HepG2 (cell line): ENCODE measurements around the gene GABRG3.

Experiments used
- ARHGAP35 ChIP-seq: sonication (generic); formaldehyde crosslinking; IDR thresholded peaks from 2 replicates; pipeline ENCODE4 v1.9.0; 2022; ENCODE audit warnings: mild to moderate bottlenecking, inconsistent platforms, moderate library complexity, missing genetic modification reagents, borderline replicate concordance
- EZH2 ChIP-seq: conservative IDR thresholded peaks from 2 replicates; pipeline ENCODE4 v1.6.1; 2012; ENCODE audit warnings: mild to moderate bottlenecking, low read depth, low read length, moderate library complexity
- HNF4A ChIP-seq: sonication (generic); formaldehyde crosslinking; IDR thresholded peaks from 2 replicates; pipeline ENCODE4 v1.4.0; 2020; ENCODE audit warnings: missing genetic modification reagents
- RAD21 ChIP-seq: fragments of 450-650 bp; formaldehyde crosslinking; IDR thresholded peaks from 2 replicates; pipeline ENCODE4 v1.5.0; 2020; ENCODE audit warnings: mild to moderate bottlenecking
- TBP ChIP-seq: sonication (generic); formaldehyde crosslinking; IDR thresholded peaks from 2 replicates; pipeline ENCODE4 v1.5.0; 2020; ENCODE audit warnings: missing genetic modification reagents
- ZNF256 ChIP-seq: sonication (generic); formaldehyde crosslinking; conservative IDR thresholded peaks from 2 replicates; pipeline ENCODE4 v1.4.0; 2020; ENCODE audit warnings: missing genetic modification reagents
- ZNF33A ChIP-seq: sonication (generic); formaldehyde crosslinking; IDR thresholded peaks from 2 replicates; pipeline ENCODE4 v1.5.1; 2020; ENCODE audit warnings: missing genetic modification reagents, mild to moderate bottlenecking, moderate library complexity, borderline replicate concordance
- ZNF354B ChIP-seq: sonication (generic); formaldehyde crosslinking; IDR thresholded peaks from 2 replicates; pipeline ENCODE4 v1.8.0; 2022; ENCODE audit warnings: mild to moderate bottlenecking, missing genetic modification reagents
- TF ChIP-seq, protein P1 (sequence below): sonication (generic); formaldehyde crosslinking; IDR thresholded peaks from 2 replicates; pipeline ENCODE4 v1.5.0; 2020; ENCODE audit warnings: mild to moderate bottlenecking, missing genetic modification reagents, moderate library complexity
- TF ChIP-seq, protein P2 (sequence below): sonication (generic); formaldehyde crosslinking; IDR thresholded peaks from 2 replicates; pipeline ENCODE4 v1.5.1; 2020; ENCODE audit warnings: missing genetic modification reagents, mild to moderate bottlenecking, borderline replicate concordance

DNA sequence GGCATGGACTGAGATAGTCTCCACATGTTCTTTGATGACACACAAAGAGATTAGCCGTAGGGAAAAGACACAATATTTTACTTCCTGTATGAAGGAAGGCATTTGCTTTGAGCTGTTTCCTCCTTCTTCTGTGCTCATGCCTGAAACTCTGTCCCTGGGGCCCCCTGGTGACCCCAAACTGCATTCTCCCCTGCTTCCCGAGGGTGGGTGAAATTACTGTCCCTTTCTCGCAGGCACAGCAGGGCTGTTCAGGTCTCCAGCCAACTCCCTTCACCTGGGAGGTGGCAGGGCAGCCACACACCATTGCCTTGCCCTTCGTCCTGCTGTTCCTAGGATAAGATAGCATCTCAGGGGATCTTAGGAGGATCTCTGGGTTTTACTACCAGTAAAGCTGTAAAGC lies 79.2 kb downstream of the GABRG3 start:
- TF ChIP-seq ZNF33A (CRISPR knock-in tag) (no peak), HNF4A (CRISPR knock-in tag) (no peak), EZH2 (no peak), ZNF354B (CRISPR knock-in tag) (no peak), ARHGAP35 (no peak), ZNF256 (CRISPR knock-in tag) (no peak), RAD21 (CRISPR knock-in tag) (no peak), TBP (no peak)
- TF ChIP-seq, protein P1, sequence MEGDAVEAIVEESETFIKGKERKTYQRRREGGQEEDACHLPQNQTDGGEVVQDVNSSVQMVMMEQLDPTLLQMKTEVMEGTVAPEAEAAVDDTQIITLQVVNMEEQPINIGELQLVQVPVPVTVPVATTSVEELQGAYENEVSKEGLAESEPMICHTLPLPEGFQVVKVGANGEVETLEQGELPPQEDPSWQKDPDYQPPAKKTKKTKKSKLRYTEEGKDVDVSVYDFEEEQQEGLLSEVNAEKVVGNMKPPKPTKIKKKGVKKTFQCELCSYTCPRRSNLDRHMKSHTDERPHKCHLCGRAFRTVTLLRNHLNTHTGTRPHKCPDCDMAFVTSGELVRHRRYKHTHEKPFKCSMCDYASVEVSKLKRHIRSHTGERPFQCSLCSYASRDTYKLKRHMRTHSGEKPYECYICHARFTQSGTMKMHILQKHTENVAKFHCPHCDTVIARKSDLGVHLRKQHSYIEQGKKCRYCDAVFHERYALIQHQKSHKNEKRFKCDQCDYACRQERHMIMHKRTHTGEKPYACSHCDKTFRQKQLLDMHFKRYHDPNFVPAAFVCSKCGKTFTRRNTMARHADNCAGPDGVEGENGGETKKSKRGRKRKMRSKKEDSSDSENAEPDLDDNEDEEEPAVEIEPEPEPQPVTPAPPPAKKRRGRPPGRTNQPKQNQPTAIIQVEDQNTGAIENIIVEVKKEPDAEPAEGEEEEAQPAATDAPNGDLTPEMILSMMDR (CRISPR knock-in tag) = no peak
- TF ChIP-seq, protein P2, sequence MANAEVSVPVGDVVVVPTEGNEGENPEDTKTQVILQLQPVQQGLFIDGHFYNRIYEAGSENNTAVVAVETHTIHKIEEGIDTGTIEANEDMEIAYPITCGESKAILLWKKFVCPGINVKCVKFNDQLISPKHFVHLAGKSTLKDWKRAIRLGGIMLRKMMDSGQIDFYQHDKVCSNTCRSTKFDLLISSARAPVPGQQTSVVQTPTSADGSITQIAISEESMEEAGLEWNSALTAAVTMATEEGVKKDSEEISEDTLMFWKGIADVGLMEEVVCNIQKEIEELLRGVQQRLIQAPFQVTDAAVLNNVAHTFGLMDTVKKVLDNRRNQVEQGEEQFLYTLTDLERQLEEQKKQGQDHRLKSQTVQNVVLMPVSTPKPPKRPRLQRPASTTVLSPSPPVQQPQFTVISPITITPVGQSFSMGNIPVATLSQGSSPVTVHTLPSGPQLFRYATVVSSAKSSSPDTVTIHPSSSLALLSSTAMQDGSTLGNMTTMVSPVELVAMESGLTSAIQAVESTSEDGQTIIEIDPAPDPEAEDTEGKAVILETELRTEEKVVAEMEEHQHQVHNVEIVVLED (CRISPR knock-in tag) = no peak
